HepG2 (cell line): Measurements from ENCODE around the gene SIN3A. TPM values are rescaled to one million over a fixed set of nuclear protein-coding genes. Genes with fewer than 3 reads are reported as not detected.

ENCODE experiments used
- CEBPB ChIP-seq: IDR thresholded peaks from 2 replicates; pipeline ENCODE4 v1.6.1; 2011; ENCODE audit warnings: low read depth, low read length, improper control_type of control experiment, borderline replicate concordance
- CREBL2 ChIP-seq: sonication (generic); formaldehyde crosslinking; IDR thresholded peaks from 2 replicates; pipeline ENCODE4 v1.8.1; 2023; ENCODE audit warnings: missing genetic modification reagents, mild to moderate bottlenecking, borderline replicate concordance
- DMAP1 ChIP-seq: IDR thresholded peaks from 2 replicates; pipeline ENCODE4 v1.6.1; 2016
- HNF4G ChIP-seq, 2 experiments: sonication (generic) in 1 of 2; formaldehyde crosslinking in 1 of 2; IDR thresholded peaks; 2 replicates each; pipeline versions ENCODE4 v1.4.0 to v1.6.1; 2011 to 2020; ENCODE audit warnings: borderline replicate concordance in 2 of 2, low read depth in 2 of 2, mild to moderate bottlenecking in 2 of 2, low read length in 1 of 2, missing genetic modification reagents in 1 of 2, moderate library complexity in 1 of 2
- HOXA9 ChIP-seq: sonication (generic); formaldehyde crosslinking; IDR thresholded peaks from 2 replicates; pipeline ENCODE4 v1.8.1; 2022; ENCODE audit warnings: missing genetic modification reagents, mild to moderate bottlenecking, moderate library complexity, borderline replicate concordance
- ISX ChIP-seq: sonication (generic); formaldehyde crosslinking; conservative IDR thresholded peaks from 2 replicates; pipeline ENCODE4 v1.5.0; 2020; ENCODE audit warnings: missing genetic modification reagents
- MXD1 ChIP-seq: sonication (generic); formaldehyde crosslinking; IDR thresholded peaks from 2 replicates; pipeline ENCODE4 v1.4.0; 2020; ENCODE audit warnings: mild to moderate bottlenecking, missing genetic modification reagents
- NFAT5 ChIP-seq: sonication (generic); formaldehyde crosslinking; IDR thresholded peaks from 2 replicates; pipeline ENCODE4 v1.4.0; 2020; ENCODE audit warnings: missing genetic modification reagents
- NFKB2 ChIP-seq: sonication (generic); formaldehyde crosslinking; IDR thresholded peaks from 2 replicates; pipeline ENCODE4 v1.4.0; 2020; ENCODE audit warnings: missing genetic modification reagents, borderline replicate concordance
- PLRG1 ChIP-seq: fragments of 450-650 bp; conservative IDR thresholded peaks from 2 replicates; pipeline ENCODE4 v1.6.1; 2016
- SETDB1 ChIP-seq: sonication (generic); formaldehyde crosslinking; IDR thresholded peaks from 2 replicates; pipeline ENCODE4 v1.5.1; 2020; ENCODE audit warnings: missing genetic modification reagents, mild to moderate bottlenecking, borderline replicate concordance
- SNRNP70 ChIP-seq: fragments of 200-400 bp; formaldehyde crosslinking; IDR thresholded peaks from 2 replicates; pipeline ENCODE4 v1.6.1; 2017; ENCODE audit warnings: mild to moderate bottlenecking, low read depth, low read length, moderate library complexity
- SSRP1 ChIP-seq: IDR thresholded peaks from 2 replicates; pipeline ENCODE4 v1.6.1; 2016; ENCODE audit warnings: control low read depth
- TCF7L2 ChIP-seq: IDR thresholded peaks from 2 replicates; pipeline ENCODE4 v1.6.1; 2011; ENCODE audit warnings: mild to moderate bottlenecking, low read depth, low read length, moderate library complexity
- TGIF2 ChIP-seq: IDR thresholded peaks from 2 replicates; pipeline ENCODE4 v1.6.1; 2016; ENCODE audit warnings: control low read depth, missing compliant biosample characterization
- TOPORS ChIP-seq: sonication (generic); formaldehyde crosslinking; IDR thresholded peaks from 2 replicates; pipeline ENCODE4 v1.8.0; 2023; ENCODE audit warnings: mild to moderate bottlenecking, missing genetic modification reagents
- ZEB1 ChIP-seq: IDR thresholded peaks from 2 replicates; pipeline ENCODE4 v1.6.1; 2012; ENCODE audit warnings: mild to moderate bottlenecking, low read depth, inconsistent platforms; ENCODE audit not compliant: insufficient replicate concordance
- ZIK1 ChIP-seq: sonication (generic); formaldehyde crosslinking; IDR thresholded peaks from 2 replicates; pipeline ENCODE4 v1.5.0; 2020; ENCODE audit warnings: mild to moderate bottlenecking, low read depth, missing genetic modification reagents, borderline replicate concordance
- ZNF329 ChIP-seq: sonication (generic); formaldehyde crosslinking; IDR thresholded peaks from 2 replicates; pipeline ENCODE4 v1.9.0; 2021; ENCODE audit warnings: low read depth, mild to moderate bottlenecking, missing genetic modification reagents
- ZNF343 ChIP-seq: sonication (generic); formaldehyde crosslinking; IDR thresholded peaks from 2 replicates; pipeline ENCODE4 v1.4.0; 2020; ENCODE audit warnings: mild to moderate bottlenecking, missing genetic modification reagents
- ZNF777 ChIP-seq: sonication (generic); formaldehyde crosslinking; IDR thresholded peaks from 2 replicates; pipeline ENCODE4 v1.4.0; 2020; ENCODE audit warnings: missing genetic modification reagents
- polyA plus RNA-seq, 8 experiments: library from polyadenylated mRNA; depleted of rRNA in 3 of 8; stranded (reverse) in 7 of 8; unstranded in 1 of 8; fragments of >200 nt; fragmentation: Illumina TruSeq in 4 of 8; extraction: Trizol in 4 of 8; gene quantifications; 2 replicates each; pipeline versions ENCODE4 v1.2.1 to v1.2.3, GENCODE V29; 2011 to 2016; ENCODE audit warnings: low read depth in 4 of 8, missing spikeins in 1 of 8, mixed read lengths in 1 of 8; ENCODE audit not compliant: insufficient read depth in 1 of 8
- total RNA-seq, 5 experiments: library from RNA; depleted of rRNA; stranded (reverse); fragments of >200 nt; fragmentation: Illumina TruSeq; extraction: Trizol; gene quantifications; 2 replicates each; pipeline ENCODE4 v1.2.3, GENCODE V29; 2016; ENCODE audit warnings: low read depth in 1 of 5

The SIN3A gene
- total and polyA plus RNA-seq, 2 of the 13 experiments (the other 11 are each of a cell fraction or from before 2014, with no cell fraction given), result 16.1 to 28.1 TPM

GRCh38 chr15:75455982-75456531 is 4.6 kb upstream of the SIN3A start (continued):
- no peak for TF ChIP-seq SNRNP70
- TF ChIP-seq DMAP1 (CRISPR knock-in tag), result peak; percentile 64; the same call in 1 of the 2 replicates
- TF ChIP-seq SSRP1 (CRISPR knock-in tag), result no peak
- TF ChIP-seq TOPORS (CRISPR knock-in tag), result no peak
- no peak for TF ChIP-seq TCF7L2
- no peak for TF ChIP-seq ISX (CRISPR knock-in tag)
- no peak for TF ChIP-seq HOXA9 (CRISPR knock-in tag)
- TF ChIP-seq ZNF343 (CRISPR knock-in tag), result no peak
- no peak for TF ChIP-seq CREBL2 (CRISPR knock-in tag)
- TF ChIP-seq NFAT5 (CRISPR knock-in tag), result no peak
- TF ChIP-seq ZNF329, result no peak
- peak; percentile 54 for TF ChIP-seq ZNF777 (CRISPR knock-in tag)
- no peak for TF ChIP-seq SETDB1 (CRISPR knock-in tag)
- TF ChIP-seq HNF4G (IDR thresholded peaks at IDR 0.05; ENCODE audit: borderline replicate concordance, low read depth, low read length), result no peak
- TF ChIP-seq HNF4G (CRISPR knock-in tag; IDR thresholded peaks at IDR 0.05; ENCODE audit: borderline replicate concordance, low read depth), result no peak
- no peak for TF ChIP-seq TGIF2
- 0 out of 2 replicates have a peak, but pooled peaks have one; percentile 56 for TF ChIP-seq ZIK1 (CRISPR knock-in tag)
- TF ChIP-seq ZEB1, result no peak
- TF ChIP-seq CEBPB, result no peak
- TF ChIP-seq PLRG1, result no peak
- no peak for TF ChIP-seq NFKB2 (CRISPR knock-in tag)
- TF ChIP-seq MXD1, result no peak
